Endothelial cell of umbilical vein (primary cell): ENCODE results near the gene ARFRP1. TPM values are rescaled to one million over a fixed set of nuclear protein-coding genes. Genes with fewer than 3 reads are reported as not detected.

Experiments
- BruUV-seq: library from RNA; stranded (reverse); fragments of 400-500 nt; replicated peaks from 2 replicates; lab custom pipeline; 2021; lab: Mats Ljungman, UMichigan
- CTCF ChIA-PET: fragments of 300-600, 350-600 bp; sonication (Branson Sonifier 250); formaldehyde crosslinking; loops from one replicate; lab custom pipeline; 2021; ENCODE audit warnings: antibody characterized with exemption, inconsistent platforms; lab: Charles Lee
- POLR2A ChIA-PET: fragments of 300-600, 350-600 bp; sonication (Branson Sonifier 250); formaldehyde crosslinking; loops from one replicate; lab custom pipeline; 2021; ENCODE audit warnings: antibody characterized with exemption, inconsistent platforms; lab: Charles Lee
- DNase-seq: peaks from one replicate; pipeline ENCODE4 v3.0.0-alpha.2; 2011; ENCODE audit warnings: low read depth, low spot score
- FAIRE-seq: peaks from 2 replicates; lab custom pipeline; 2011; peaks lifted over from hg19 to GRCh38; lab: Jason Lieb, UNC
- H2AFZ ChIP-seq: 2 replicates; pipeline ENCODE4 v1.6.0; 2012; ENCODE audit warnings: low read depth, low read length, control low read depth, inconsistent platforms
- H3K27ac ChIP-seq: 2 replicates; pipeline ENCODE4 v1.5.1; 2011; ENCODE audit warnings: low read depth, mild to moderate bottlenecking, control low read depth, low read length, moderate library complexity; ENCODE audit not compliant: insufficient read depth
- H3K27me3 ChIP-seq, 2 experiments: 2 replicates each; pipeline versions ENCODE4 v1.6.0 to v1.6.1; 2011; ENCODE audit warnings: low read length in 2 of 2, mixed read lengths in 1 of 2; ENCODE audit not compliant: control insufficient read depth in 2 of 2, insufficient read depth in 2 of 2
- H3K36me3 ChIP-seq, 2 experiments: 2 replicates in 1 of 2; 3 replicates in 1 of 2; pipeline ENCODE4 v1.5.1; 2011; ENCODE audit warnings: low read length in 2 of 2, mild to moderate bottlenecking in 1 of 2, moderate library complexity in 1 of 2; ENCODE audit not compliant: control insufficient read depth in 2 of 2, insufficient read depth in 2 of 2; ENCODE audit errors: extremely low read depth in 1 of 2
- H3K4me1 ChIP-seq: 3 replicates; pipeline ENCODE4 v1.5.1; 2011; ENCODE audit warnings: mild to moderate bottlenecking, low read length; ENCODE audit not compliant: control insufficient read depth, insufficient read depth; ENCODE audit errors: extremely low read depth
- H3K4me2 ChIP-seq: 2 replicates; pipeline ENCODE4 v1.6.1; 2011; ENCODE audit warnings: low read length, control low read depth, mixed read lengths; ENCODE audit not compliant: insufficient read depth
- H3K4me3 ChIP-seq, 3 experiments: fragments of 200-600 bp in 1 of 3; sonication (generic), shearing (Covaris generic) in 1 of 3; replicated peaks in 1 of 3; 2 replicates each; pipeline ENCODE4 v1.5.1; 2011 to 2016; ENCODE audit warnings: control low read depth in 3 of 3, low read length in 3 of 3, mild to moderate bottlenecking in 2 of 3, inconsistent platforms in 1 of 3, low read depth in 1 of 3, moderate library complexity in 1 of 3; ENCODE audit not compliant: insufficient read depth in 1 of 3
- H3K79me2 ChIP-seq: 2 replicates; pipeline ENCODE4 v1.6.0; 2012; ENCODE audit warnings: low read length, inconsistent platforms; ENCODE audit not compliant: control insufficient read depth, insufficient read depth
- H3K9ac ChIP-seq: replicated peaks from 2 replicates; pipeline ENCODE3; 2011; ENCODE audit warnings: low read length, control low read depth; ENCODE audit not compliant: insufficient read depth; ENCODE audit errors: extremely low read depth
- H3K9me1 ChIP-seq: replicated peaks from 3 replicates; pipeline ENCODE4 v1.6.0; 2011; ENCODE audit warnings: mild to moderate bottlenecking, low read length; ENCODE audit not compliant: control insufficient read depth, insufficient read depth; ENCODE audit errors: extremely low read depth
- H3K9me3 ChIP-seq: replicated peaks from 2 replicates; pipeline ENCODE4 v1.5.1; 2012; ENCODE audit warnings: low read length, inconsistent platforms; ENCODE audit not compliant: control insufficient read depth, insufficient read depth
- H4K20me1 ChIP-seq: replicated peaks from 2 replicates; pipeline ENCODE3; 2011; ENCODE audit warnings: mild to moderate bottlenecking, low read length; ENCODE audit not compliant: control insufficient read depth, insufficient read depth; ENCODE audit errors: extremely low read depth
- CTCF ChIP-seq, 2 donors: IDR thresholded peaks; 1 replicate in 1 of 2; 2 replicates in 1 of 2; pipeline ENCODE4 v1.5.1; 2011; ENCODE audit warnings: low read length in 2 of 2, mild to moderate bottlenecking in 2 of 2, moderate library complexity in 2 of 2, control low read depth in 1 of 2, inconsistent platforms in 1 of 2, low read depth in 1 of 2; ENCODE audit not compliant: insufficient read depth in 1 of 2; ENCODE audit errors: extremely low read depth in 1 of 2
- EZH2 ChIP-seq: IDR thresholded peaks from 2 replicates; pipeline ENCODE4 v1.6.1; 2012; ENCODE audit warnings: borderline replicate concordance, low read depth, mild to moderate bottlenecking, moderate library complexity, low read length, inconsistent platforms; ENCODE audit not compliant: severe bottlenecking
- FOS ChIP-seq: IDR thresholded peaks from 2 replicates; pipeline ENCODE4 v1.6.1; 2011; ENCODE audit warnings: mild to moderate bottlenecking, low read length, moderate library complexity, borderline replicate concordance; ENCODE audit not compliant: insufficient read depth
- GATA2 ChIP-seq: IDR thresholded peaks from 2 replicates; pipeline ENCODE4 v1.7.0; 2011; ENCODE audit warnings: low read depth, mild to moderate bottlenecking, moderate library complexity, mixed read lengths, low read length; ENCODE audit not compliant: insufficient read length, insufficient read depth
- JUN ChIP-seq: IDR thresholded peaks from 2 replicates; pipeline ENCODE4 v1.6.1; 2011; ENCODE audit warnings: borderline replicate concordance, low read depth; ENCODE audit not compliant: insufficient read length, insufficient read depth
- MAX ChIP-seq: IDR thresholded peaks from 2 replicates; pipeline ENCODE4 v1.6.1; 2011; ENCODE audit not compliant: insufficient read depth, insufficient read length
- MYC ChIP-seq: IDR thresholded peaks from one replicate; pipeline ENCODE4 v1.6.1; 2011; ENCODE audit warnings: mild to moderate bottlenecking, low read depth, low read length
- POLR2A ChIP-seq: IDR thresholded peaks from 2 replicates; pipeline ENCODE4 v1.6.1; 2012; ENCODE audit warnings: low read depth, mild to moderate bottlenecking, control low read depth, low read length
- POLR2AphosphoS5 ChIP-seq: IDR thresholded peaks from 2 replicates; pipeline ENCODE4 v1.6.1; 2012; ENCODE audit warnings: low read depth, mild to moderate bottlenecking, control low read depth, low read length, moderate library complexity; ENCODE audit not compliant: insufficient read depth
- dilution Hi-C: fragments of 300-500 bp; cut with MboI; formaldehyde crosslinking; loops from one replicate; pipeline ENCODE4 v1.15.0; 2019; ENCODE audit warnings: low sequenced_read_pairs; ENCODE audit not compliant: extremely low pct_ligation_motif_present
- intact Hi-C: fragments of 100-400 bp; cut with micrococcal nuclease; formaldehyde crosslinking; loops from one replicate; pipeline ENCODE4 v1.10.0; 2022
- polyA plus RNA-seq, 4 experiments: library from polyadenylated mRNA; depleted of rRNA in 3 of 4; stranded (reverse) in 3 of 4; unstranded in 1 of 4; fragments of >200 nt; gene quantifications; 2 replicates each; pipeline versions ENCODE4 v1.2.1 to v1.2.3, GENCODE V29; 2011 to 2012; ENCODE audit warnings: missing spikeins in 1 of 4
- total RNA-seq: library from RNA; stranded (reverse); gene quantifications from 2 replicates; pipeline ENCODE4 v1.2.3, GENCODE V29; 2021

Gene ARFRP1
- total and polyA plus RNA-seq, 2 donors (not counting 3 experiments of a cell fraction or from before 2014, with no cell fraction given): 48.7 to 51.6 TPM

GRCh38 chr20:63695424-63696305 is 12.1 kb downstream of the ARFRP1 start:
- Histone ChIP-seq H3K27me3 (no peaks in the 10 kb centered on the region), H3K36me3 (no peaks in the 10 kb centered on the region), H3K9me3 (no peaks in the 10 kb centered on the region), H3K4me1 (peaks cover 35% of the 10 kb centered on the region), H3K4me2 (no peak overlapping the region), H3K9me1 (no peaks in the 10 kb centered on the region), H3K9ac (no peak overlapping the region), H3K4me3 (no peak overlapping the region), H3K27ac (no peak overlapping the region), H2AFZ (no peak overlapping the region), H3K79me2 (no peaks in the 10 kb centered on the region), H4K20me1 (no peaks in the 10 kb centered on the region)
- dilution Hi-C loops: no loop called here
- ChIA-PET POLR2A (interaction anchor here (0.6 kb wide), 1 partner anchor 11 kb away, joined by 3 read pairs; no protein-coding TSS in a partner anchor), CTCF (interaction anchor here (0.6 to 1.9 kb wide), 5 partner anchors 9 to 67 kb away, joined by 3 to 5 read pairs (median 3); no protein-coding TSS in a partner anchor)
- FAIRE-seq (no peak), DNase-seq (no peak)
- intact Hi-C loops: loop anchor here (5.0 kb wide), 1 partner anchor 42 kb away; the partner anchor contains the start of genes LIME1 and SLC2A4RG
- TF ChIP-seq POLR2A: peak; percentile 2
- no peak for TF ChIP-seq POLR2AphosphoS5
- BruUV-seq: TSS peak; percentile 29

GRCh38 chr20:63694584-63695423 is 13.0 kb downstream of the ARFRP1 start:
- intact Hi-C loops: loop anchor here (5.0 kb wide), 1 partner anchor 42 kb away; the partner anchor contains the start of genes LIME1 and SLC2A4RG
- Histone ChIP-seq H3K9me1 (no peaks in the 10 kb centered on the region), H3K9me3 (no peaks in the 10 kb centered on the region), H3K79me2 (no peaks in the 10 kb centered on the region), H2AFZ (no peak overlapping the region), H3K27ac (no peak overlapping the region), H3K36me3 (no peaks in the 10 kb centered on the region), H3K4me1 (peaks cover 34% of the 10 kb centered on the region), H3K9ac (no peak overlapping the region), H3K27me3 (no peaks in the 10 kb centered on the region), H3K4me3 (no peak overlapping the region), H3K4me2 (no peak overlapping the region), H4K20me1 (no peaks in the 10 kb centered on the region)
- POLR2A ChIA-PET: no interaction called here
- CTCF ChIA-PET: no interaction called here
- no peak for FAIRE-seq
- dilution Hi-C loops: no loop called here
- TF ChIP-seq POLR2AphosphoS5 (no peak), POLR2A (no peak), EZH2 (no peak), FOS (no peak), CTCF (IDR thresholded peaks at IDR 0.05; ENCODE audit: extremely low read depth in 1 of 2, insufficient read depth in 1 of 2, low read depth in 1 of 2, low read length in 2 of 2) (no peak), GATA2 (no peak), JUN (no peak), MAX (no peak), MYC (no peak)
- BruUV-seq: no TSS peak
- no peak for DNase-seq
